Prostate gland (tissue), 2 donors: ENCODE results near the gene SLC17A3.

Source experiments
- POLR2A ChIP-seq: fragments of 450-650 bp; IDR thresholded peaks from one replicate; pipeline ENCODE4 v1.6.1; 2016; ENCODE audit warnings: antibody characterized with exemption, mild to moderate bottlenecking
- POLR2AphosphoS5 ChIP-seq: sonication (generic); formaldehyde crosslinking; IDR thresholded peaks from one replicate; pipeline ENCODE4 v1.6.1; 2017; ENCODE audit warnings: antibody characterized with exemption
- TF ChIP-seq, protein P1 (sequence below), 4 experiments: fragments of 200-600 bp in 2 of 4; fragments of 450-650 bp in 2 of 4; sonication (generic) in 2 of 4; IDR thresholded peaks; 1 replicate in 3 of 4; 2 replicates in 1 of 4; pipeline ENCODE4 v1.5.1; 2016 to 2019; ENCODE audit warnings: antibody characterized with exemption in 4 of 4, mild to moderate bottlenecking in 2 of 4, moderate library complexity in 2 of 4

DNA sequence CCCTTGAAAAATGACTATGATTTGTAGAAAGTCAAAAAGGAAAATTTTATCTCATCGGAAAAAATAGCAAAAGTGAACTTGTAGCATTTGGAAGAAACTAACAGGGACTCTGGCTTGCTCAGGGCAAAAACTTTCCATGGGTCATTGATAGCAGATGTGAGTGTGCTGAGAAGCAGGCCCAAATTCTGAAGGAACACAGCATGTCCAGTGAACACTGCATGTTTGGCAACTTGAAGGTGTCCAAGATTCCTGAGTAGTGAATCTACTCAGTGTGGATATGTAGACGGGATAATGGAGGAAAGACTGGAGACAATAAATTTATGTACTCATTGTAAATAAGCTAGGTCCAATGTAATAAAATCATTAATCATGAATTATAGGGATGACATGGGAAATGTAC lies 48.3 kb upstream of the SLC17A3 start:
- TF ChIP-seq, protein P1, sequence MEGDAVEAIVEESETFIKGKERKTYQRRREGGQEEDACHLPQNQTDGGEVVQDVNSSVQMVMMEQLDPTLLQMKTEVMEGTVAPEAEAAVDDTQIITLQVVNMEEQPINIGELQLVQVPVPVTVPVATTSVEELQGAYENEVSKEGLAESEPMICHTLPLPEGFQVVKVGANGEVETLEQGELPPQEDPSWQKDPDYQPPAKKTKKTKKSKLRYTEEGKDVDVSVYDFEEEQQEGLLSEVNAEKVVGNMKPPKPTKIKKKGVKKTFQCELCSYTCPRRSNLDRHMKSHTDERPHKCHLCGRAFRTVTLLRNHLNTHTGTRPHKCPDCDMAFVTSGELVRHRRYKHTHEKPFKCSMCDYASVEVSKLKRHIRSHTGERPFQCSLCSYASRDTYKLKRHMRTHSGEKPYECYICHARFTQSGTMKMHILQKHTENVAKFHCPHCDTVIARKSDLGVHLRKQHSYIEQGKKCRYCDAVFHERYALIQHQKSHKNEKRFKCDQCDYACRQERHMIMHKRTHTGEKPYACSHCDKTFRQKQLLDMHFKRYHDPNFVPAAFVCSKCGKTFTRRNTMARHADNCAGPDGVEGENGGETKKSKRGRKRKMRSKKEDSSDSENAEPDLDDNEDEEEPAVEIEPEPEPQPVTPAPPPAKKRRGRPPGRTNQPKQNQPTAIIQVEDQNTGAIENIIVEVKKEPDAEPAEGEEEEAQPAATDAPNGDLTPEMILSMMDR (IDR thresholded peaks at IDR 0.05): no peak
- TF ChIP-seq POLR2A (no peak), POLR2AphosphoS5 (no peak)
